Mesenchymal stem cell (in vitro differentiated cells and primary cell): ENCODE data around the gene DBH.

Source experiments
- DNase-seq: peaks from one replicate; pipeline ENCODE4 v3.0.0-alpha.2; 2013
- H2AFZ ChIP-seq: one replicate; pipeline ENCODE4 v1.6.1; 2013; ENCODE audit warnings: low read depth, mild to moderate bottlenecking, control low read depth, inconsistent platforms, low read length, moderate library complexity
- H2AK5ac ChIP-seq: 2 replicates; pipeline ENCODE4 v1.6.1; 2013; ENCODE audit warnings: low read length, moderate library complexity, mild to moderate bottlenecking, inconsistent platforms; ENCODE audit not compliant: severe bottlenecking
- H2BK120ac ChIP-seq: one replicate; pipeline ENCODE4 v1.6.1; 2013; ENCODE audit warnings: low read depth, mild to moderate bottlenecking, inconsistent platforms, low read length, moderate library complexity
- H2BK12ac ChIP-seq, 2 experiments: one replicate each; pipeline ENCODE4 v1.6.1; 2013; ENCODE audit warnings: inconsistent platforms in 2 of 2, low read length in 2 of 2, mild to moderate bottlenecking in 2 of 2, moderate library complexity in 2 of 2, control low read depth in 1 of 2
- H2BK15ac ChIP-seq: one replicate; pipeline ENCODE4 v1.6.1; 2013; ENCODE audit warnings: mild to moderate bottlenecking, low read depth, inconsistent platforms; ENCODE audit not compliant: poor library complexity, severe bottlenecking
- H2BK5ac ChIP-seq: 2 replicates; pipeline ENCODE4 v1.6.1; 2013; ENCODE audit warnings: low read depth, mild to moderate bottlenecking, low read length, control low read depth, inconsistent platforms; ENCODE audit not compliant: poor library complexity, severe bottlenecking
- H3K14ac ChIP-seq, 2 experiments: one replicate each; pipeline ENCODE4 v1.6.1; 2013; ENCODE audit warnings: inconsistent platforms in 2 of 2, low read length in 2 of 2, control low read depth in 1 of 2, mild to moderate bottlenecking in 1 of 2, moderate library complexity in 1 of 2
- H3K18ac ChIP-seq, 2 experiments: one replicate each; pipeline ENCODE4 v1.6.1; 2013; ENCODE audit warnings: inconsistent platforms in 2 of 2, low read length in 2 of 2, control low read depth in 1 of 2, low read depth in 1 of 2, mild to moderate bottlenecking in 1 of 2
- H3K23ac ChIP-seq, 2 experiments: one replicate each; pipeline ENCODE4 v1.6.1; 2013; ENCODE audit warnings: inconsistent platforms in 2 of 2, low read length in 2 of 2, mild to moderate bottlenecking in 2 of 2, moderate library complexity in 2 of 2, control low read depth in 1 of 2
- H3K27ac ChIP-seq: 2 replicates; pipeline ENCODE4 v1.5.1; 2013; ENCODE audit warnings: mild to moderate bottlenecking, moderate library complexity, low read length, control low read depth, inconsistent platforms; ENCODE audit not compliant: poor library complexity, severe bottlenecking
- H3K27me3 ChIP-seq, 2 experiments: 2 replicates each; pipeline versions ENCODE4 v1.6.1 to v1.7.0; 2013; ENCODE audit warnings: low read length in 2 of 2, mild to moderate bottlenecking in 2 of 2, moderate library complexity in 2 of 2, control low read depth in 1 of 2, inconsistent platforms in 1 of 2; ENCODE audit not compliant: control insufficient read depth in 1 of 2, insufficient read depth in 1 of 2
- H3K36me3 ChIP-seq, 2 experiments: 2 replicates each; pipeline versions ENCODE4 v1.6.1 to v1.7.0; 2013; ENCODE audit warnings: low read length in 2 of 2, control low read depth in 1 of 2, inconsistent platforms in 1 of 2, low read depth in 1 of 2, mild to moderate bottlenecking in 1 of 2; ENCODE audit not compliant: insufficient read depth in 2 of 2, control insufficient read depth in 1 of 2
- H3K4ac ChIP-seq, 2 experiments: one replicate each; pipeline ENCODE4 v1.6.1; 2013; ENCODE audit warnings: inconsistent platforms in 2 of 2, low read length in 2 of 2, mild to moderate bottlenecking in 2 of 2, moderate library complexity in 2 of 2, control low read depth in 1 of 2, low read depth in 1 of 2
- H3K4me1 ChIP-seq: 2 replicates; pipeline ENCODE4 v1.6.1; 2013; ENCODE audit warnings: low read depth, low read length, control low read depth; ENCODE audit not compliant: control insufficient read depth, insufficient read depth
- H3K4me2 ChIP-seq: 2 replicates; pipeline ENCODE4 v1.6.1; 2013; ENCODE audit warnings: low read length, mild to moderate bottlenecking, inconsistent platforms; ENCODE audit not compliant: poor library complexity, severe bottlenecking
- H3K4me3 ChIP-seq, 2 experiments: 2 replicates each; pipeline versions ENCODE4 v1.5.1 to v1.7.0; 2013; ENCODE audit warnings: low read length in 2 of 2, mild to moderate bottlenecking in 2 of 2, control low read depth in 1 of 2, low read depth in 1 of 2; ENCODE audit not compliant: insufficient read depth in 1 of 2
- H3K79me1 ChIP-seq: replicated peaks from 2 replicates; pipeline ENCODE4 v1.6.1; 2013; ENCODE audit warnings: mild to moderate bottlenecking, control low read depth, low read length, inconsistent platforms; ENCODE audit not compliant: poor library complexity, severe bottlenecking
- H3K9ac ChIP-seq: 2 replicates; pipeline ENCODE4 v1.7.0; 2013; ENCODE audit warnings: mild to moderate bottlenecking, low read length, moderate library complexity
- H3K9me3 ChIP-seq: 2 replicates; pipeline ENCODE4 v1.7.0; 2013; ENCODE audit warnings: mild to moderate bottlenecking, low read length; ENCODE audit not compliant: control insufficient read depth
- H4K8ac ChIP-seq: one replicate; pipeline ENCODE4 v1.6.1; 2013; ENCODE audit warnings: inconsistent platforms, mild to moderate bottlenecking, low read length, moderate library complexity
- H4K91ac ChIP-seq: one replicate; pipeline ENCODE4 v1.6.1; 2013; ENCODE audit warnings: mild to moderate bottlenecking, low read length, inconsistent platforms
- WGBS: methylation state at CpG from one replicate; pipeline ENCODE4 v1.1.7; 2013; ENCODE audit warnings: mixed read lengths; 5-methylcytosine and 5-hydroxymethylcytosine counted together

DBH gene

DNA sequence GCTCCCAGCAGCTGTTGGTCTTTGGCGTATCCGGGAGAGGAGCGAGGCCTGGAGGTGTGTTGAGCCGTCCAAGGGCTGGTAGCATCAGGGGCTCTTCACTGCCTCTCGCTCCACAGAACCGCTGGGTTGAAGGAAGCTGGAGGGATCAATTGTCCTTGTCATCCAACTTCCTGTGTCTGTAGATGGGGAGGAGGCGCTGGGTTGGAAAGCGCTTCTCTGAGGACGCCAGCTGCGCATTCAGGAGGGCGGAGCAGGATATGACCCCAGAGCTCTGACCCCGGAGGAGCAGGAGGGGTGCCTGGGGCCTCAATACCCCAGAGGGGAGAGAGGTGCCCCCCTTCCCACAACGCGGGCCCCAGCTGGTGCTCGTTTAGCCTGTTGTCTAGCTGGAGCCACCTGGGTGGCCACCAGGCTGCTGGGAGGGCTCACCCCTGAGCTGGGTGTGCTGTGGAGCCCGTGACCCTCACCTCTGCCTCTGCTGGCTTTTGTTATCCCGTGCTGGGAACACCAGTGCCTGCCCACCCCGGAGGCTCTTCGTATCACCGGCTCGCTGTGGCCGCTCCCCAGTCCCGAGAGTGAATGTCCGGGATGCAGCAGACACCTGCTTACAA is 2.0 kb upstream of the DBH start:
- Histone ChIP-seq H3K4me2 (no peak overlapping the region), H3K23ac (no peak overlapping the region), H2BK12ac (no peak overlapping the region), H2BK5ac (no peak overlapping the region), H2BK120ac (no peak overlapping the region), H3K18ac (no peak overlapping the region), H3K14ac (no peak overlapping the region), H3K4ac (no peak overlapping the region), H3K9ac (no peak overlapping the region), H3K36me3 (no peaks in the 10 kb centered on the region), H3K4me1 (no peaks in the 10 kb centered on the region), H3K27me3 (peaks cover 57 to 90% of the 10 kb centered on the region in 2 experiments), H2AK5ac (no peak overlapping the region), H4K91ac (no peak overlapping the region), H3K9me3 (no peaks in the 10 kb centered on the region), H4K8ac (no peak overlapping the region), H2BK15ac (no peak overlapping the region), H2AFZ (no peak overlapping the region), H3K4me3 (no peak overlapping the region), H3K79me1 (no peaks in the 10 kb centered on the region), H3K27ac (no peak overlapping the region)
- 53% methylated on average over 24 of the region's 24 CpGs for WGBS
- no peak for DNase-seq

DNA sequence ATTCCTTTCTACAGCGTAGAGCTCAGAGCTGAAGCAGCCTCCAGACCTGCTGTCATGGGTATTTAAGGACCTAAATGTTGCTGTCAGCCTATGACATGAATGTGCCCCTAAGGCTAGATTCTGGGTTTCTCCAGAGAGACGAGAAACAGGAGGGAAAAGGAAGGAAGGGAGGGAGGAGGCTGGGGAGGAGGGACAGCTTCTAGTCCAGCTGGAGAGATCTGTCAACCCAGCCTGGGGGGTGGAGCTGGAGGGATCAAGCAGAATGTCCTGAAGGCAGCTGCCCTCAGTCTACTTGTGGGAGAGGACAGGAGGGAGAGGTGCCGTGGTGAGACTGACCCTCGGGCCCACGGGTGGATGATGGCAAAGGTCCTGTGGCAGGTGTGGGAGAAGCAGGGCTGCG is 1.1 kb upstream of the DBH start:
- Histone ChIP-seq H3K4me3 (no peak overlapping the region), H3K9ac (no peak overlapping the region), H3K27me3 (peaks cover 63 to 94% of the 10 kb centered on the region in 2 experiments), H2BK12ac (no peak overlapping the region), H2BK120ac (no peak overlapping the region), H4K8ac (no peak overlapping the region), H2BK5ac (no peak overlapping the region), H3K27ac (no peak overlapping the region), H3K4ac (no peak overlapping the region), H3K18ac (no peak overlapping the region), H4K91ac (no peak overlapping the region), H3K4me1 (no peaks in the 10 kb centered on the region), H3K23ac (no peak overlapping the region), H3K79me1 (no peaks in the 10 kb centered on the region), H3K14ac (no peak overlapping the region), H2BK15ac (no peak overlapping the region), H3K4me2 (no peak overlapping the region), H2AK5ac (no peak overlapping the region), H3K36me3 (no peaks in the 10 kb centered on the region), H2AFZ (no peak overlapping the region), H3K9me3 (no peaks in the 10 kb centered on the region)
- WGBS = 61% methylated on average over 6 of the region's 6 CpGs
- DNase-seq = no peak

DNA sequence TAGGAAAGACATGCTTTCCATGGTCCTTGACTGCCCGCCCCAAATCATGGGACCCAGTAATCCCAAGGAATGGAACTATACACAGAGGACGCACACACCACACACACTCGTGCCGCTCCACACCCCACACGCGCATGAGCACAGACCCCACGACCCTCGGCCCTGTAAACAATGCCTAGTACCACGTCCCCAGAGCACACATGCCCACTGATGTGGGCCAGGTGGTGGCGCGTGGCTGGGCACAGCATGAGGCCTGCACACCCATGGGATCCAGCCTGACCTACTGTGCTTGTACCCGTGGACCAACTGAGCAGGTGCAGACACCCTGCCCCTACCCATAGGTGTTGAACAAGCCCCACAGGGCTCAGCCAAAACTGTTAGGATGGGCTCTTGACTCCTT is 739 bp downstream of the DBH start:
- peak overlapping the region in 1 of 2 experiments; percentile 21 for H3K14ac ChIP-seq
- H3K9ac ChIP-seq = no peak overlapping the region
- H3K79me1 ChIP-seq = no peaks in the 10 kb centered on the region
- H2BK5ac ChIP-seq = no peak overlapping the region
- H3K4me2 ChIP-seq = no peak overlapping the region
- H2AK5ac ChIP-seq = no peak overlapping the region
- no peaks in the 10 kb centered on the region for H3K36me3 ChIP-seq
- H2BK15ac ChIP-seq = no peak overlapping the region
- H3K4me3 ChIP-seq = no peak overlapping the region
- H3K27me3 ChIP-seq = peaks cover 66 to 93% of the 10 kb centered on the region in 2 experiments
- H3K18ac ChIP-seq = no peak overlapping the region
- no peak overlapping the region for H4K8ac ChIP-seq
- no peak overlapping the region for H2BK120ac ChIP-seq
- no peak overlapping the region for H3K4ac ChIP-seq
- peak overlapping the region; percentile 54 for H4K91ac ChIP-seq
- H3K4me1 ChIP-seq = no peaks in the 10 kb centered on the region
- H2AFZ ChIP-seq = no peak overlapping the region
- no peak overlapping the region for H2BK12ac ChIP-seq
- H3K9me3 ChIP-seq = no peaks in the 10 kb centered on the region
- H3K27ac ChIP-seq = no peak overlapping the region
- DNase-seq = no peak
- H3K23ac ChIP-seq = no peak overlapping the region
- 90% methylated on average over 12 of the region's 12 CpGs for WGBS

DNA sequence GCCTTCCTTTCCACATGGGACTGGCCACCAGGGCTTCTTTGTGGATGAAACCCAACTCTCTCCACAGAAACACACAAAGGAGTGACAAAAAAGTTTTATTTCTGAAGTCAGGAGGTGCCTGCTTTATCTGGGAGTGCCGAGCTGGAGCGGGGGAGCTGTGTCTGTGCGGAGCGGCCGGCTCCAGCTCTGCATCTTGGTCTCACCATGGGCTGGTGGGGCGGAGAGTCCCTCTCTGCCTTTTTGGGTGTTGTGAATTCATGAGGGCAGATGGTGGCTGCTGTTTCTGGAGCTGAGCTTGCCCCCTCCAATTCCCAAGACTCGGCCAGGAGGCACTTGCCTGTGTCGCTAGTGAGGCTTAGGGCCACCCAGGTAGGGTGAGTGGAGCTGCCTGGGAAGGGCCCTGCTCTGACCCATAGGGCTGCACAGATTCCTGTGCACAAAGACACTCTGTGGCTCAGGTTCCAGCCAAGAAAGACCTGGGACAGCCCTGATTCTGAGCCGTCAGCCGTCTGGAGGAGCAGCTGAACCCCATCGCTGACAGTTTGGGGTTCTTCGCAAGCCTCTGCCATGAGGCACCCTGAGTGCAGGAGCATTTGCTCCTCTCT is 1.4 kb downstream of the DBH start:
- no peak overlapping the region for H2AK5ac ChIP-seq

More for the DNA sequence above, 1.4 kb downstream of the DBH start:
- H2BK15ac ChIP-seq = no peak overlapping the region
- no peak overlapping the region for H2BK5ac ChIP-seq
- no peak overlapping the region for H3K18ac ChIP-seq
- H3K4me1 ChIP-seq = no peaks in the 10 kb centered on the region
- no peak overlapping the region for H3K14ac ChIP-seq
- no peak overlapping the region for H3K23ac ChIP-seq
- no peaks in the 10 kb centered on the region for H3K9me3 ChIP-seq
- no peak overlapping the region for H3K27ac ChIP-seq
- H3K79me1 ChIP-seq = no peaks in the 10 kb centered on the region
- H2AFZ ChIP-seq = no peak overlapping the region
- no peak overlapping the region for H4K91ac ChIP-seq
- H3K4me2 ChIP-seq = no peak overlapping the region
- 87% methylated on average over 12 of the region's 12 CpGs for WGBS
- H2BK12ac ChIP-seq = no peak overlapping the region
- no peak overlapping the region for H2BK120ac ChIP-seq
- no peak overlapping the region for H4K8ac ChIP-seq
- H3K4ac ChIP-seq = no peak overlapping the region
- no peak overlapping the region for H3K9ac ChIP-seq
- H3K27me3 ChIP-seq = peaks cover 68 to 93% of the 10 kb centered on the region in 2 experiments
- no peak overlapping the region for H3K4me3 ChIP-seq
- DNase-seq = no peak
- H3K36me3 ChIP-seq = no peaks in the 10 kb centered on the region
